IgD-negative memory B cell (primary cell): ENCODE data around the gene OPN1LW. TPM values are rescaled to one million over a fixed set of nuclear protein-coding genes. Genes with fewer than 3 reads are reported as not detected.
A peak's percentile ranks its signal among the peaks of the same experiment; 100 is the strongest.

Experiments
- H3K27ac Mint-ChIP-seq, 3 donors: one replicate each; pipeline ENCODE4 v1.8.0; 2020 to 2022; ENCODE audit warnings: mild to moderate bottlenecking in 3 of 3, mixed read lengths in 3 of 3, moderate library complexity in 1 of 3
- H3K27me3 Mint-ChIP-seq: one replicate; pipeline ENCODE4 v1.8.0; 2021; ENCODE audit warnings: mixed read lengths
- H3K36me3 Mint-ChIP-seq: one replicate; pipeline ENCODE4 v1.8.0; 2020; ENCODE audit warnings: mild to moderate bottlenecking, mixed read lengths
- H3K4me1 Mint-ChIP-seq, 3 donors: one replicate each; pipeline ENCODE4 v1.8.0; 2020 to 2022; ENCODE audit warnings: mixed read lengths in 3 of 3, mild to moderate bottlenecking in 1 of 3
- H3K4me3 Mint-ChIP-seq, 4 donors: one replicate each; pipeline ENCODE4 v1.8.0; 2020 to 2022; ENCODE audit warnings: mild to moderate bottlenecking in 4 of 4, mixed read lengths in 4 of 4, moderate library complexity in 3 of 4
- H3K9me3 Mint-ChIP-seq, 3 donors: one replicate each; pipeline ENCODE4 v1.8.0; 2020 to 2021; ENCODE audit warnings: mixed read lengths in 3 of 3, mild to moderate bottlenecking in 1 of 3
- polyA plus RNA-seq: library from polyadenylated mRNA; unstranded; fragments of 300-500 nt; fragmentation: Illumina TruSeq; gene quantifications from one replicate; pipeline ENCODE4 v1.2.3, GENCODE V29; 2021

OPN1LW gene
- polyA plus RNA-seq, 1 donor from 2014 or later, result not detected

DNA sequence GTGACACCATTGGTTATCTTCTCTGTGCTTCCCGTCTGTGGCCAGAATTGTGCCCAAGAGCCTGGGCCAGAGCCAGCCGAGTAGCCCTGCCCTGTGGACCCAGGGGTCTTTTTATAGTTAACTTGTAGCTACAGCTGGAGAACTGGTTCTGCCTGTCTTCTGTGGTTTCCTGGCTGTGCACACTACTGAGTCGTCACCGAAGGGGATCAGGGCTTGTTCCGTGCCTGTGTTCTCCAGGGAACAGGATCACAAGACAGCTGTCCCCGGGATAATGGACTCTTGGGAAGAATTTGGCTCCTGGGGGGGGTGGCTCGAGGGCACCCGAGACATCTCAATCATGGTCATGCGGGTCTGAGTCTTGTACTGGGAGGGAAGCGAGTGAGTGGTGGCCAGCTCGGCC is 22.1 kb upstream of the OPN1LW start:
- Mint-ChIP-seq H3K27me3 (peaks cover 4% of the 10 kb centered on the region), H3K4me1 (peaks cover 6 to 13% (median 9%) of the 10 kb centered on the region in 3 donors), H3K36me3 (peaks cover 2% of the 10 kb centered on the region), H3K27ac (no peak overlapping the region), H3K4me3 (no peak overlapping the region), H3K9me3 (no peaks in the 10 kb centered on the region)

GRCh38 chrX:154123241-154124219 is 20.5 kb upstream of the OPN1LW start:
- Mint-ChIP-seq H3K4me3 (peak overlapping the region in 3 of 4 donors; percentile 12 to 68 (median 16)), H3K9me3 (no peaks in the 10 kb centered on the region), H3K36me3 (peaks cover 2% of the 10 kb centered on the region), H3K27me3 (peaks cover 4% of the 10 kb centered on the region), H3K27ac (peak overlapping the region in 2 of 3 donors; percentile 7 to 68), H3K4me1 (peaks cover 6 to 13% (median 9%) of the 10 kb centered on the region in 3 donors)

- Mint-ChIP-seq H3K27me3 (peaks cover 4% of the 10 kb centered on the region), H3K4me3 (no peak overlapping the region), H3K36me3 (peaks cover 2% of the 10 kb centered on the region), H3K9me3 (no peaks in the 10 kb centered on the region), H3K4me1 (peaks cover 6 to 13% (median 9%) of the 10 kb centered on the region in 3 donors), H3K27ac (no peak overlapping the region)
Measured at GRCh38 chrX:154125391-154126040, 18.5 kb upstream of the OPN1LW start.

- Mint-ChIP-seq H3K36me3 (peaks cover 1% of the 10 kb centered on the region), H3K27me3 (peaks cover 4% of the 10 kb centered on the region), H3K9me3 (no peaks in the 10 kb centered on the region), H3K4me3 (peak overlapping the region in 1 of 4 donors; percentile 17), H3K27ac (no peak overlapping the region), H3K4me1 (peaks cover 6 to 13% (median 9%) of the 10 kb centered on the region in 3 donors)
Measured at GRCh38 chrX:154126101-154126500, 17.9 kb upstream of the OPN1LW start.

DNA sequence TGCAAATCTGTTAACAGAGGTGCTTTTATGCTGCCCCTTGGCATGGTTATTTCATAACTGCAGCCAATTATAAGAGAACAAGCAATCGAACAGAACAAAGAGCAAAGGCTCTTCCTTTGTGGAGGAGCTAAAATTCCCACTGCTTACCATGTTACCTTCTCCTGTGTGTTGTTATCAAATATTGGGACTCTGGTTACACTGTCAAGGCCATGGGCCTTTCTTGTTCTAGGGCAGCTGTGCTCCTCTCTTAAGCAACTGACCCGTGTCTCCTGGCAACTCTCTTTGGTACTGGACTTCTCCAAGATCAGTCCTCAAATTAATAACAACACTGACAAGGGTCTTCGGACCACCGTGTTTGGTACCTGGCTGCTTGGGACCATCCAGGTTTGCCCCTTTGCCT is 12.1 kb upstream of the OPN1LW start:
- peaks cover 4 to 15% (median 6%) of the 10 kb centered on the region in 3 donors for H3K4me1 Mint-ChIP-seq

GRCh38 chrX:154132366-154132765 is 11.7 kb upstream of the OPN1LW start:
- H3K9me3 Mint-ChIP-seq, result no peaks in the 10 kb centered on the region
- H3K27ac Mint-ChIP-seq, result peak overlapping the region in 1 of 3 donors; percentile 13
- H3K4me3 Mint-ChIP-seq, result no peak overlapping the region
- peaks cover 1% of the 10 kb centered on the region for H3K36me3 Mint-ChIP-seq
- peaks cover 6 to 17% (median 6%) of the 10 kb centered on the region in 3 donors for H3K4me1 Mint-ChIP-seq
- H3K27me3 Mint-ChIP-seq, result peaks cover 6% of the 10 kb centered on the region

More for the DNA sequence above, 12.1 kb upstream of the OPN1LW start:
- Mint-ChIP-seq H3K27ac (peak overlapping the region in 1 of 3 donors; percentile 13), H3K9me3 (no peaks in the 10 kb centered on the region), H3K36me3 (peaks cover 1% of the 10 kb centered on the region), H3K4me3 (no peak overlapping the region), H3K27me3 (peaks cover 6% of the 10 kb centered on the region)

GRCh38 chrX:154135458-154136229 is 8.4 kb upstream of the OPN1LW start:
- Mint-ChIP-seq H3K27ac (peak overlapping the region; percentile 79 to 96 (median 90)), H3K4me1 (peaks cover 6 to 17% (median 10%) of the 10 kb centered on the region in 3 donors), H3K9me3 (peaks cover 0 to 2% (median 0%) of the 10 kb centered on the region in 3 donors), H3K36me3 (no peaks in the 10 kb centered on the region), H3K4me3 (peak overlapping the region; percentile 6 to 94 (median 72)), H3K27me3 (peaks cover 6% of the 10 kb centered on the region)

GRCh38 chrX:154136627-154137161 is 7.3 kb upstream of the OPN1LW start:
- H3K4me3 Mint-ChIP-seq, result peak overlapping the region; percentile 56 to 94 (median 78)
- peaks cover 0 to 2% (median 0%) of the 10 kb centered on the region in 3 donors for H3K9me3 Mint-ChIP-seq
- no peaks in the 10 kb centered on the region for H3K36me3 Mint-ChIP-seq
- H3K4me1 Mint-ChIP-seq, result peaks cover 6 to 17% (median 10%) of the 10 kb centered on the region in 3 donors
- H3K27ac Mint-ChIP-seq, result peak overlapping the region; percentile 79 to 96 (median 95)
- H3K27me3 Mint-ChIP-seq, result peaks cover 6% of the 10 kb centered on the region

- no peaks in the 10 kb centered on the region for H3K36me3 Mint-ChIP-seq
- peak overlapping the region in 2 of 3 donors; percentile 23 to 81 for H3K27ac Mint-ChIP-seq
- peaks cover 6% of the 10 kb centered on the region for H3K27me3 Mint-ChIP-seq
- peaks cover 6 to 17% (median 10%) of the 10 kb centered on the region in 3 donors for H3K4me1 Mint-ChIP-seq
- peaks cover 0 to 2% (median 0%) of the 10 kb centered on the region in 3 donors for H3K9me3 Mint-ChIP-seq
- H3K4me3 Mint-ChIP-seq, result peak overlapping the region in 2 of 4 donors; percentile 42 to 65
Measured at GRCh38 chrX:154138857-154139256, 5.2 kb upstream of the OPN1LW start.

- Mint-ChIP-seq H3K27ac (no peak overlapping the region), H3K27me3 (peaks cover 6% of the 10 kb centered on the region), H3K4me1 (peaks cover 6 to 17% (median 10%) of the 10 kb centered on the region in 3 donors), H3K4me3 (no peak overlapping the region), H3K9me3 (peaks cover 0 to 2% (median 0%) of the 10 kb centered on the region in 3 donors), H3K36me3 (no peaks in the 10 kb centered on the region)
Measured at GRCh38 chrX:154140206-154140605, 3.8 kb upstream of the OPN1LW start.

GRCh38 chrX:154140742-154141141 is 3.3 kb upstream of the OPN1LW start:
- Mint-ChIP-seq H3K9me3 (peaks cover 0 to 2% (median 0%) of the 10 kb centered on the region in 3 donors), H3K36me3 (no peaks in the 10 kb centered on the region), H3K27me3 (peaks cover 3% of the 10 kb centered on the region), H3K4me1 (peaks cover 2 to 14% (median 8%) of the 10 kb centered on the region in 3 donors), H3K4me3 (no peak overlapping the region), H3K27ac (peak overlapping the region in 1 of 3 donors; percentile 27)

- Mint-ChIP-seq H3K4me1 (peaks cover 0 to 4% (median 0%) of the 10 kb centered on the region in 3 donors), H3K27ac (peak overlapping the region in 1 of 3 donors; percentile 76), H3K4me3 (no peak overlapping the region), H3K36me3 (no peaks in the 10 kb centered on the region), H3K9me3 (peaks cover 0 to 2% (median 0%) of the 10 kb centered on the region in 3 donors), H3K27me3 (no peaks in the 10 kb centered on the region)
Measured at GRCh38 chrX:154142386-154142785, 1.7 kb upstream of the OPN1LW start.

- Mint-ChIP-seq H3K4me3 (no peak overlapping the region), H3K36me3 (no peaks in the 10 kb centered on the region), H3K27me3 (no peaks in the 10 kb centered on the region), H3K9me3 (peaks cover 0 to 2% (median 0%) of the 10 kb centered on the region in 3 donors), H3K4me1 (peaks cover 0 to 4% (median 0%) of the 10 kb centered on the region in 3 donors), H3K27ac (no peak overlapping the region)
Measured at GRCh38 chrX:154142950-154143745, 895 bp upstream of the OPN1LW start.
